ENCODE measurements around the gene FRAS1.
A peak's percentile ranks its signal among the peaks of the same experiment; 100 is the strongest.

FRAS1 gene

DNA sequence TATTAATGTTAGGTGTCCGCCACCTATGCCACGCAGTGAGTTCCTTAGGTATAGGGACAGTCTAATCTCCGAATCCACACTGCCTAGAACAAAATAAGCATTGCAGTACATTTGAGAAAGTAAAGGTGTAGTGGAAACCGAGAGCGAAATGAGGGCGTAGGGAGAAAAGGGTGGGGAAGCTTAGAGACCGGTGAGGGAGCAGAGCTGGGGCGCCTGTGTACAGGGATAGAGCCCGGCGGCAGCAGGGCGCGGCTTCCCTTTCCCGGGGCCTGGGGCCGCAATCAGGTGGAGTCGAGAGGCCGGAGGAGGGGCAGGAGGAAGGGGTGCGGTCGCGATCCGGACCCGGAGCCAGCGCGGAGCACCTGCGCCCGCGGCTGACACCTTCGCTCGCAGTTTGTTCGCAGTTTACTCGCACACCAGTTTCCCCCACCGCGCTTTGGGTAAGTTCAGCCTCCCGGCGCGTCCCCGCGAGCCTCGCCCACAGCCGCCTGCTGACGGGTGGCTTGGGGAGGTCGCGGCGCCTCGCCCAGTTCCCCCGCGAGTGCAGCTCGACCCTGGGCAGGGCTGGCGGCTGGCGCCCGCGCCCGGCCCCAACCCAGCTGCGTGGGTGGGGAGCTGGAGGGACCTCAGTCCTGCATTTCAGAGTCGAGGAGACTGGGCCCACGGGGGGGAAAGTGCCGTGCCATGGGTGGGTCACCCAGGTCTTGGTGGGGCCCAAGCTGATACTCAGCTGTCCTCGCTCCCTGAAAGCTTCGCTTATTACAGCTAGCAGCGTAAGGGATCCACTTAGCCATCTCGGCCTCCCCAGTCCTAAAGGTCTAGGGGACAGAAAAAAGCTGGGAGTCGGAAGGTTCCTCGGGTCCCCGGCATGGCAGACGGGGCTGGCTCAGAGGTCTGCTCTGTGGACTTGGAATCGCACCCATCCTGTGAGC is 494.6 kb downstream of the FRAS1 start, which contains the start of gene ANXA3:
TSS of gene ANXA3 (plus strand) at position 351 of the 932 bp plus-strand sequence. CDS start 2,704 bp downstream, outside the sequence.
- DNase-seq (ENCODE audit: low spot score): peak; percentile 85

DNA sequence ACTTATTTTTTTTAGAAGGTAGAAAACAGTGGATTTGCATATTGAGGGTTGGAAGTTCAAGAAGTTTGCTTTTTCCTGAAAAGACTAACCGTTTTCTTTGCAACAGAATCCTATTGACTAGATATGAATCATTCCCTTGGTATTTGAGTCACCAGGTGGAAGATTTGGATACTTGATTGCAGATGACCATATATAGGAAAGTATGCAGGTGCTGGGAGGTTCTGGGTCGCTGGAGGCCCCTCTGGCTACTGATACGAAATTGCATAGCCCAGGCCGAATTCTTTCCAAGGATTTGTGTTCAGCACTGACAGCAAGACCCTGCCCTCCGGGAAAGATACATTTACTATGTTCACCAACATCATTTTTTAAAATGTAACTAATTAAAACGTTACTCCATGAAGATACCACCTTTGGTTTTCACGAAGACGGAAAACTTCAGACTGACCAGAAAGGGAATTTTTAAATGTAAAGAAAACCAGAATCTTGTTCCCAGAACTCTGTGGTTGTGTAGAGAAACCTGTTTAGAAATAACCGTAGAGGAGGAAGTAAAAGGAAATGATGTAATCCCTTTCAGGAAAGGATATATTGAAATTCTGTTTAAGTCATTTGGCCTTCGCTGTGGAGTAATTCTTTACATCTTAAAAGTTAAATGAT is 495.4 kb downstream of the FRAS1 start:
- peak; percentile 96 for DNase-seq (ENCODE audit: low spot score)

DNA sequence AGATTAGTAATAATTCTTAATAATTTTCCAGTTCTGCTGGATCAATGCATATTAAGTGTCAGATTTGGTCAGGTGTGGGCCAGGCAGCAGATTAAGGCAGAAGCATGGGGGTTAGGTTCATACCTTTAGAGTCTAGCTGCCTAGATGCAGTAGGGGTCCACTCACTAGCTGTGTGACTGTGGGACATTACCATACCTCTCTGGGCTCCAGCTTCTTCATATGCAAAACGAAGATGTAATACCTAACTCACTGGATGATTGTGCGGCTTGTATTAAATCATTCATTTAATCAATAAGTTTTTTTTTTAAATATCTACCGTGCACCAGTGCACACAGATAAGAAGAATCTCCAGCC is 495.9 kb downstream of the FRAS1 start:
- DNase-seq (ENCODE audit: low spot score): no peak

DNA sequence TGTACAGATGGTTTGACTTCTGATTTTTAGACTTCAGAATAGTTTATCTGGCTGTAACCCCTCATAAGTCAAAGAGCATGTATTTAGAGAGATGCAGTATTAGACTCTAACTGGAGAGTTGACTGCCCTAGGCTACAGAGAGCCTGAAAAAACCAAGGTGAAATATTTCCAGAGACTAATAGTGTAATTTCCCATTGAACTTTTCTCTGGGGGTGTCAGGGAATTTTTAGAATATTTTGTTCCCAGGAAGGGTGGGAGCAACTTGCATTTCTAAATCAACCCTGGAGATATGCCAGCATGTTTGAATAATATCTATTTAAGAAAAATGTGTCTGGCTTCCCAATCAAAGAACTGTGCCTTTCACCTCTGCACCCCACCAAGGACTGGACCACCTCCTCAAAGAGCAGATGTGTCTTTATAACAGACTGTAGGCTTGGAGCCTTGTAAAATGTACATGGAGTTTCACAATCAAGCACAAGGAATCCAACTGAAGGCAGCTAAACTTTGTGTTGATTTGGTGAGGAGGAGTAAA is 496.5 kb downstream of the FRAS1 start:
- no peak for DNase-seq (ENCODE audit: low spot score)

DNA sequence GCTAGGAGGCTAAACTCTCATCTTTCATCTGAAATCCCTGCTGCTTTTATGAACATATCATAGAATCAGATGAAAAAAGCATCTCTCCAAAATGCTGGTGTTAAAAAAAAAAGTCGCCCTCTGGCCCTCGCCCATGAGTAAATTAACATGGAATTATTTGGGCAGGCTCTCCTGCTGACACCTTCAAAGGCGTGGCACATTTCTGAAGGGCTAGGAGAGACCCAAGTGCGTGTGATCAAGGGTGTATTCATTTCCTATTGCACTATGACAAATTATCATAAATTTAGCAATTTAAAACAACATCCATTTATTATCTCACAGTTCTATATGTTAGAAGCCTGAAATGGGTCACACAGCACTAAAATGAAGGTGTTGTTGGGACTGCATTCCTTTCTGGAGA is 499.5 kb downstream of the FRAS1 start:
- peak; percentile 55 for DNase-seq (ENCODE audit: low spot score)

GRCh38 chr4:78557841-78558240 is 500.7 kb downstream of the FRAS1 start:
- DNase-seq (ENCODE audit: low spot score): no peak

DNA sequence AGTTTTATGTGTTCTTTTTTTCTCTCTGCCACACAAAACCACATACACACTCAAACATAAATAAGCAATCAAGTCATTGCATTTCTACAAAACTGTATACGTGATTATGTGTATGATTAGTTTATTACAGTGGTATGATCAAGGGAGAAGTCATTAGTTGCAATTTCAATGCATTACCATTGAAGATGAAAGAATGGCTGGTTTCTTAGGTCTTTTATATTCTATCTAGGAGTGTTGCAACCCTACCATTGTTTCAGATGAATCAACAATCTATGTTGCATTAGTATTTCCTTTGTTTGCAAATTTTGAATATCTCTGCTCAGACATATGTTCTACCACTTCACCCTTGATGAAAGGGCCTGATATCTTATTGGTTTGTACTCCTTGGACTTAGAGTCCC is 501.3 kb downstream of the FRAS1 start:
- DNase-seq (ENCODE audit: low spot score): peak; percentile 44

DNA sequence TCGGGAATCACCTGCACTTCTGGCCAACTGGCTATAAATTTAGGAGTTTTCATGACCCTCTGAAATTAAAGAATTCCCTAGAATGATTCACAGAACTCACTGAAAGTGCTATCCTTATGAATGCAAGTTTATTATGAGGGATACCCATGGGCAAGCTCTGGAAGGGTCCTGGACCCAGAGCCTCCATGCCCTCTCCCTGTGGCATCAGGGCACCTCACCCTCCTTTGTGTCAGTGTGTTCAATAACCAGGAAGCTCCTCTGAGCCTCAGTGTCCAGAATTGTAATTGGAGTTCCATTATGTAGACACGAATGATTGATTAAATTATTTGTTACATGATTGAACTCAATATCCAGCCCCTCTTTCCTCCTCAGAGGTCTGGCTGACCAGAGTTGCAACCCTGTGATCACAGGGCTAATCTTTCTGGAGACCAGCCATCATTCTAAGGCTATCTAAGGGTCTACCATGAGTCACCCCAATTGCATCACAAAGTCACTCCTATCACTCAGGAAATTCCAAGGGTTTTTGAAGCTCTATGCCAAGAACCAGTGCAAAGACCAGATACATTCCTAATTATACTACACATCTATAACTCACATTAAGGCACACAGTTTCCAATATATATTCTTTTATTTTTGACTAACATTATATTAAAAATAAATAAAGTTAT is 503.3 kb downstream of the FRAS1 start:
- DNase-seq (ENCODE audit: low spot score): peak; percentile 58

DNA sequence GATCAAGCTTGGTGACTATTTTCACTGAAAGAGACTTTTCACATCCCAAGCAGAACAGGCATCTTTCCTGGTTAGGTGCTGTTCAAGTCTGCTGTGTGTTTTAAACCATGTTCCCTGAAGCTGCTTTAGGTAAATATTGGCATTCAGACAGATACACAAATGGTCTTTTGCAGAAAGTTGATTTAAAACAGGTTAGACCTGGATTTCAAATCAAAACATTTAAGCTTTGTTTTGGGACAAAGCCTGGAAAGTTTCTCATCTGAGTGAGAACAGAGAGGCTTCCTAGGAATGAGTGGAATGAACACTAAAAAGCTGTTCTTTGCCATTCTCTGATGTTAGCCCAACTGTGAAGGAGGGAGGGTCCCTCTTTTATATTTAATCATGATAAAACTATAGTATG is 504.6 kb downstream of the FRAS1 start:
- no peak for DNase-seq (ENCODE audit: low spot score)

GRCh38 chr4:78562687-78563086 is 505.6 kb downstream of the FRAS1 start:
- DNase-seq (ENCODE audit: low spot score): no peak

- peak; percentile 95 for DNase-seq (ENCODE audit: low spot score)
These were observed 508.8 kb downstream of the FRAS1 start for GRCh38 chr4:78565971-78566372.

GRCh38 chr4:78566834-78567499 is 509.8 kb downstream of the FRAS1 start:
- DNase-seq (ENCODE audit: low spot score): peak; percentile 87

DNA sequence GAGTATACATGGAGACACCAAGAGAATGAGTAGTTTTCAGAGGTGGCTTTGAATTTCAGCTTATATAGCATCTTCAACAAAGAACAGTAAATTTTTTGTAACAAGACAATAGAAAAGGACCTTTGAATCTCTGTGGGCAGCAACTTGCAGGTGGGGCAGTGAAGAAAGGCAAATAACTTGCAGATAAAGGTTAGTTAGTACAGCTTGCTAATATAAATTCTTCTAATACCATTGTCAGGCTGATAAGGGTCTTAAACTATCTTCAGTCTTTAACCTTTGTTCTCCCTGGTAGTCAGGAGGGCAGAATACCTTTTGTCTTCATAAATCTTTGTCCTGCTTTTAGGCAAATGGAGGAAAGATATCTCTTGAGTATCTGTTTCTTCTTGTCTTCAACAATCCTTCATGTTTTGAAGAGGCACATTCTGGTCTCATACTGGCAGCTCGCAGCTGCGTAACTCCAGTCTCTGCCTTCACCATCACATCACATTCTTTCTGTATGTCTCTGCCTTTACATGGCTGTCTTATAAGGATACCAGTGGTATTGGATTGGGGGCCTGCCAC is 510.5 kb downstream of the FRAS1 start:
- no peak for DNase-seq (ENCODE audit: low spot score)

GRCh38 chr4:78568640-78569305 is 511.6 kb downstream of the FRAS1 start:
- DNase-seq (ENCODE audit: low spot score): no peak

- DNase-seq (ENCODE audit: low spot score): no peak
These were observed 512.2 kb downstream of the FRAS1 start for GRCh38 chr4:78569306-78569821.

DNA sequence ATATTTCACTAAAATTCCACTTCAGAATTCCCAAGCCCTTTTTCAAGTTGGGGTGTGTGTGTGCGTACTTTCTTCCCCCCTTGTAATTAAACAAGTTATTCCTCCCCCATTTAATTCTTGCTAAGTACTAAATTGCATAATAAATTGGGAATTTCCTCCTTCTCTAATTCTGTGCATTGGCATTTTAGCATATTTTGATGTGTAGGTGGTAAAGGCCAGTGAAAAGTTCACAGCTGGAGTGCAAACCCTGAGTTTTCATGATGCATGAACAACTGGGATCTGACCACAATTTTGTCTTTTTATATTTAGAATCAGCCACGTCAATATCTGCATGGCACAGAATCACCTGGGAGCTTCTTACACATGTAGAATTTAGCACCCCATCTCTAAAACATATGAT is 513.0 kb downstream of the FRAS1 start:
- no peak for DNase-seq (ENCODE audit: low spot score)

GRCh38 chr4:78571804-78572203 is 514.7 kb downstream of the FRAS1 start:
- DNase-seq (ENCODE audit: low spot score): no peak

GRCh38 chr4:78578674-78579425 is 521.7 kb downstream of the FRAS1 start:
- DNase-seq (ENCODE audit: low spot score): no peak

GRCh38 chr4:78581618-78582017 is 524.5 kb downstream of the FRAS1 start:
- DNase-seq (ENCODE audit: low spot score): no peak
